Caco-2 (cell line): Measurements from ENCODE around the gene PAK6. TPM values are rescaled to one million over a fixed set of nuclear protein-coding genes. Genes with fewer than 3 reads are reported as not detected.

Experiments
- BruUV-seq: library from RNA; stranded (reverse); fragments of 400-500 nt; replicated peaks from 2 replicates; lab custom pipeline; 2021; lab: Mats Ljungman, UMichigan
- CTCF ChIA-PET: fragments of 300-600 bp; sonication (Branson Sonifier 250); formaldehyde crosslinking; loops from one replicate; lab custom pipeline; 2022; ENCODE audit warnings: antibody characterized with exemption; lab: Charles Lee
- POLR2A ChIA-PET: fragments of 300-600 bp; sonication (Branson Sonifier 250); formaldehyde crosslinking; loops from one replicate; lab custom pipeline; 2022; ENCODE audit warnings: antibody characterized with exemption; lab: Charles Lee
- DNase-seq, 2 experiments: peaks; one replicate each; pipeline versions ENCODE4 v3.0.0 to v3.0.0-alpha.2; 2020 to 2022
- H3K27me3 ChIP-seq: replicated peaks from 2 replicates; pipeline ENCODE4 v1.6.0; 2011; ENCODE audit warnings: low read length; ENCODE audit not compliant: control insufficient read depth, insufficient read depth
- H3K36me3 ChIP-seq: 2 replicates; pipeline ENCODE4 v1.5.1; 2011; ENCODE audit warnings: low read length; ENCODE audit not compliant: control insufficient read depth, insufficient read depth
- H3K4me1 ChIP-seq: fragments of 250-450 bp; sonication (Bioruptor Pico); 2 replicates; pipeline ENCODE4 v1.5.1; 2020; ENCODE audit warnings: mild to moderate bottlenecking
- H3K4me3 ChIP-seq: 2 replicates; pipeline ENCODE4 v1.5.1; 2011; ENCODE audit warnings: low read depth, mild to moderate bottlenecking, control low read depth, low read length
- H3K9me3 ChIP-seq: fragments of 250-450 bp; sonication (Bioruptor Pico); 2 replicates; pipeline ENCODE4 v1.5.1; 2020; ENCODE audit warnings: mild to moderate bottlenecking, moderate library complexity
- H3K27ac Mint-ChIP-seq: one replicate; pipeline ENCODE4 v1.8.0; 2022; ENCODE audit warnings: mixed read lengths; ENCODE audit not compliant: unreplicated experiment
- H3K27me3 Mint-ChIP-seq: one replicate; pipeline ENCODE4 v1.8.0; 2022; ENCODE audit warnings: mixed read lengths; ENCODE audit not compliant: insufficient read depth, unreplicated experiment
- H3K36me3 Mint-ChIP-seq: one replicate; pipeline ENCODE4 v1.8.0; 2022; ENCODE audit warnings: mild to moderate bottlenecking, mixed read lengths; ENCODE audit not compliant: insufficient read depth, unreplicated experiment
- H3K4me1 Mint-ChIP-seq: one replicate; pipeline ENCODE4 v1.8.0; 2022; ENCODE audit warnings: low read depth, mixed read lengths; ENCODE audit not compliant: unreplicated experiment
- H3K4me3 Mint-ChIP-seq: one replicate; pipeline ENCODE4 v1.8.0; 2022; ENCODE audit warnings: mild to moderate bottlenecking, moderate library complexity, mixed read lengths; ENCODE audit not compliant: unreplicated experiment
- H3K9me3 Mint-ChIP-seq: one replicate; pipeline ENCODE4 v1.8.0; 2022; ENCODE audit warnings: mixed read lengths; ENCODE audit not compliant: unreplicated experiment
- CTCF ChIP-seq, 2 experiments: fragments of 200-600 bp in 1 of 2; IDR thresholded peaks; 1 replicate in 1 of 2; 2 replicates in 1 of 2; pipeline versions ENCODE4 v1.5.1 to v1.8.0; 2011 to 2022; ENCODE audit warnings: antibody characterized with exemption in 1 of 2, control low read depth in 1 of 2, inconsistent platforms in 1 of 2, low read depth in 1 of 2, low read length in 1 of 2, mild to moderate bottlenecking in 1 of 2, moderate library complexity in 1 of 2; ENCODE audit not compliant: insufficient read depth in 1 of 2, severe bottlenecking in 1 of 2, unreplicated experiment in 1 of 2
- intact Hi-C: fragments of 100-400 bp; cut with micrococcal nuclease; formaldehyde crosslinking; loops from one replicate; pipeline ENCODE4 v1.10.0; 2022; ENCODE audit not compliant: unreplicated experiment
- total RNA-seq: library from RNA; stranded (reverse); gene quantifications from 2 replicates; pipeline ENCODE4 v1.2.3, GENCODE V29; 2022

The PAK6 gene
- total RNA-seq, 1 experiment from 2014 or later: 20.7 TPM

DNA sequence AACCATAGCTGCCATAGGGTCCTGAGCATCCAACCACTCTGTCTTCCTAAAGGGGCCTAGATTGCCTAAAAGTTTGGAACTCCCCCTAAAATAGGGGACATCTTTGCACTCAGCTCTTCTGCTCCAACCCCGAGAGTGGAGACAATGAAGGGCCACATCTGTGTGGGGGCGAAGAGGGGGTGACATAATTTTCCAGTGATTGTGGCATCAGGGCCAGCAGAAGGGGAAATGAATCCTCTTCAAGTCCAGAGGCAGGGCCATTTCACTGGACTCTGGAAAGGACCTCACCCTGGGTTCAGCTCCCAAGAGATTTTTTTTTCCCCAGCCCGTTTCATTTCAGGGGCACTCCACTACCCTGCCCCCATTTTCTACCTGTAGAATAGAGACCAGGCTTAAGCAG is 48.6 kb downstream of the PAK6 start:
- Mint-ChIP-seq H3K4me1 (no peaks in the 10 kb centered on the region), H3K9me3 (no peaks in the 10 kb centered on the region), H3K4me3 (no peak overlapping the region), H3K36me3 (no peaks in the 10 kb centered on the region), H3K27me3 (no peaks in the 10 kb centered on the region), H3K27ac (no peak overlapping the region)
- intact Hi-C loops: no loop called here
- ChIA-PET CTCF (no interaction called here), POLR2A (interaction anchor here (0.6 kb wide), 1 partner anchor 8 kb away, joined by 4 read pairs; no protein-coding TSS in a partner anchor)
- no peaks in the 10 kb centered on the region for H3K9me3 ChIP-seq
- no peak for TF ChIP-seq CTCF (IDR thresholded peaks at IDR 0.05; ENCODE audit: insufficient read depth in 1 of 2, low read depth in 1 of 2, low read length in 1 of 2, severe bottlenecking in 1 of 2, unreplicated experiment in 1 of 2)
- no peaks in the 10 kb centered on the region for H3K4me1 ChIP-seq
- H3K27me3 ChIP-seq: no peaks in the 10 kb centered on the region
- H3K36me3 ChIP-seq: no peaks in the 10 kb centered on the region
- H3K4me3 ChIP-seq: no peak overlapping the region
- BruUV-seq: no TSS peak
- no peak for DNase-seq

DNA sequence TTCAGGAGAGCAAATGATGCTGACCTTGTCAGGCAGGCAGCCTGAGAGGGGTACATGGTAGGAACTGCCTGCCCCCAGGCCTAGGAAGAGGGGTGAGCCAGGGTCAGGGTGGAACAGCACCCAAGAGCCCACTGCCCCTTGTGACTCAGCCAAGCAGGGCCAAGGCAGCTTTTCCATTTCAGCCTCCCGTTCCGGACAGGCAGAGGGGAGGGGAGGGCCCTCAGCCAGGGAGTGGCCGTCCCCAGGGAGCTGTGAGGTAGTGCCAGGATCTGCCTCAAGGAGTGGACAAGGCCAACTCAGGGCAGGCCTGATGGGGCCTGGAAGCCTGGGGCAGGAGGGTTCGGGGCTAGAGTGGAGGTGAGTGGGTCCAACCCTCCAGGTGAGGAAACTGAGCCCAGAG is 49.1 kb downstream of the PAK6 start:
- Histone ChIP-seq H3K27me3 (no peaks in the 10 kb centered on the region), H3K36me3 (no peaks in the 10 kb centered on the region), H3K4me3 (no peak overlapping the region), H3K4me1 (no peaks in the 10 kb centered on the region), H3K9me3 (no peaks in the 10 kb centered on the region)
- ChIA-PET POLR2A (no interaction called here), CTCF (interaction anchor here (1.9 kb wide), 1 partner anchor 8 kb away, joined by 7 read pairs; no protein-coding TSS in a partner anchor)
- Mint-ChIP-seq H3K27me3 (no peaks in the 10 kb centered on the region), H3K36me3 (no peaks in the 10 kb centered on the region), H3K9me3 (no peaks in the 10 kb centered on the region), H3K27ac (no peak overlapping the region), H3K4me1 (no peaks in the 10 kb centered on the region), H3K4me3 (no peak overlapping the region)
- BruUV-seq: no TSS peak
- no peak for TF ChIP-seq CTCF (IDR thresholded peaks at IDR 0.05; ENCODE audit: insufficient read depth in 1 of 2, low read depth in 1 of 2, low read length in 1 of 2, severe bottlenecking in 1 of 2, unreplicated experiment in 1 of 2)
- intact Hi-C loops: no loop called here
- peak in 1 of 2 experiments; percentile 28 for DNase-seq

DNA sequence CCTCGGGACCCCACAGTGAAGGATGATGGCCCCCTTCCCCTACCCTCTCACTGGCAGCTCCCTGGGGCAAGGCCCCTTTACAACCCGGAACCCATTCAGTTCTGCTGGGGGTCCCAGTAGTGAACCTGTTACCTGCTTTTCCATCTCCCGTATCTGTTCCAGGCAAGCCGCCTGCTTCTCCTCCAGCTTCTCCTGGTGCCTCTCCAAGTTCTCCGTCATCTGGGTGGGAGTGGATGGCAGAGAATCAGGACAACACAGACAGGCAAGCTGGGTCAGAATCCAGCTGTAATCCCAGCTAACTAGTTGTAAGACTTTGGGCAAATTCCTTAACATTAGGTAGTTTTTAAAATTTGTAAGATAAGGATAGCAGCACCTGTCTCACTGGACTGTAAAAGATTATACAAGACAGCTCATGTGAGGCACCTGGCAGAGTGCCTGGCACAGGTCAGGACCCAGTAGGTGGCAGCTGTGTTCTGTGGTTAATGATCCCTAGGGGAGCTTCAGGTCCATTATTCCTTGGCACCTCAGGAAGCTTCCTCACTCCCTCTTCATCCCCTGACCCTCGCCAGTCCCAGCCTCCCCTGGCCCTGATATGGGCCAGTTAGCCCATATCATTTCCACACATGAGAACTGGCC is 50.4 kb downstream of the PAK6 start:
- intact Hi-C loops: no loop called here
- no peaks in the 10 kb centered on the region for H3K27me3 ChIP-seq
- Mint-ChIP-seq H3K27ac (no peak overlapping the region), H3K27me3 (no peaks in the 10 kb centered on the region), H3K4me1 (no peaks in the 10 kb centered on the region), H3K36me3 (no peaks in the 10 kb centered on the region), H3K9me3 (no peaks in the 10 kb centered on the region), H3K4me3 (peak overlapping the region; percentile 76)
- no peak for DNase-seq
- H3K4me1 ChIP-seq: no peaks in the 10 kb centered on the region
- no peaks in the 10 kb centered on the region for H3K9me3 ChIP-seq
- no peaks in the 10 kb centered on the region for H3K36me3 ChIP-seq
- ChIA-PET CTCF (interaction anchor here (1.4 to 1.9 kb wide), 3 partner anchors 10 to 21 kb away, joined by 3 to 9 read pairs (median 7); no protein-coding TSS in a partner anchor), POLR2A (no interaction called here)
- no TSS peak for BruUV-seq
- H3K4me3 ChIP-seq: no peak overlapping the region
- TF ChIP-seq CTCF (IDR thresholded peaks at IDR 0.05; ENCODE audit: insufficient read depth in 1 of 2, low read depth in 1 of 2, low read length in 1 of 2, severe bottlenecking in 1 of 2, unreplicated experiment in 1 of 2): no peak
